Ovary (tissue), 3 donors: ENCODE measurements around the gene MTREX.

ENCODE experiments used
- CTCF ChIP-seq, 3 donors: fragments of 450-650 bp in 2 of 3; fragments of 200-600 bp in 1 of 3; IDR thresholded peaks; one replicate each; pipeline versions ENCODE4 v1.5.1 to v1.8.0; 2016 to 2022; ENCODE audit warnings: antibody characterized with exemption in 3 of 3, mild to moderate bottlenecking in 1 of 3
- EP300 ChIP-seq: sonication (generic); formaldehyde crosslinking; IDR thresholded peaks from one replicate; pipeline ENCODE4 v1.6.1; 2017; ENCODE audit warnings: antibody characterized with exemption
- POLR2A ChIP-seq: fragments of 450-650 bp; IDR thresholded peaks from one replicate; pipeline ENCODE4 v1.6.1; 2017; ENCODE audit warnings: antibody characterized with exemption, mild to moderate bottlenecking, moderate library complexity
- donor health status: DM: no; HTN: no; CAD: no.

- TF ChIP-seq CTCF (IDR thresholded peaks at IDR 0.05): no peak
- no peak for TF ChIP-seq POLR2A
- no peak for TF ChIP-seq EP300
Measured at GRCh38 chr5:55470282-55470681, 162.5 kb downstream of the MTREX start.
